COLO668 (cell line): ENCODE measurements around the gene CRISPLD2.

Experiments used
- DNase-seq: peaks from one replicate; lab custom pipeline; 2025; ENCODE audit not compliant: unreplicated experiment; lab: John Stamatoyannopoulos, UW

The CRISPLD2 gene

DNA sequence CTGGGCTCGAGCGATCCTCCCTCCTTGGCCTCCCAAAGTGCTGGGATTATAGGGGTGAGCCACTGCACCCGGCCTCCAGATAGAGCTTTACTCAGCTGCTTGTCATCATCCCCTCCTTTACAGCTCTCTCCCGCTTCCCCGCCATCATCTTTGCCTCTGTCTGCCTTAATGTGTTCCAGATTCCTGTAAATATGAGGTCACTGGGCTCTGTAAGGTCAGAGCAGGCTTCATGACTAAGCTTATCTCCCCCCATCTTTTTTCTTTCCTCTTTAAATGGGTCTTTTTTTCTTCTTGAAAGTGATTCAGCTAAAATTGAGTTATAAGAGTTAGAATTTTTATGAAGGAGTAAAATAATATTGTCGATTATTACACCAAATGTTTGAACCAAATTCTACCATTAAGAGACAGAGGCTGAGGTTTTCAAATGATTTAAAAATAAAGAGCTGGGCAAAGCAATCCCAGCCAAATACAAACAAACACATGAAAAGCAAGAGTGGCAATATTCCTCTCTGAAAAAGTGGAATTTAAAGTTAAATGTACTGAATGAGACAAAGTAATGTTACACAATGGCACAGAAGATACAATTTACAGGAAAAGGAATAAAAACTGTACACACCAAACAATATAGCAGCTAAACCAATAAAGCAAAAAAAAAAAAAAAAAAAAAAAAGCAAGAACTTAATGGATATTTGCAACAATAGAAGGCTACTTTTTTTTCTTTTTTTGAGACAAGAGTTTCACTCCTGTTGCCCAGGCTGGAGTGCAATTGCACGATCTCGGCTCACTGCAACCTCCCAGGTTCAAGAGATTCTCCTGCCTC is 62.1 kb downstream of the CRISPLD2 start:
- DNase-seq = no peak

DNA sequence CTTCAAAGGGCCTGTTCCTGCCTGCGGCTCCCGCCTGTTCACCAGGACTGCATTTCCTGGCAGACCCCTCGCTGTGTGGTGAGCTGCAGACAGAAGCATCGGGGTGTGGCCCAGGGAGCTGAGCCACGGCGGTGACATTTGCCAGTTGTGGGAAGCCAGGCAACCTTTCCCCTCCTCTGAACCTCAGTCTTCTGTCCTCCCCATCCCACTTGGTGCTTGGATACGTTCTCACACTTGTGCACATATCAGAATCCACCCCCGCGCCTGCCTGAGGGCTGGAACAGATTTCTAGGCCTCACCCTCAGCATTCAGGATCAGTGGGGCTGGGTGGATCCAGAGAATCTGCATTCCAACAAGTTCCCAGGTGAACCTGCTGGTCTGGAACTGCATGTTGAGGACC is 63.5 kb downstream of the CRISPLD2 start:
- no peak for DNase-seq

DNA sequence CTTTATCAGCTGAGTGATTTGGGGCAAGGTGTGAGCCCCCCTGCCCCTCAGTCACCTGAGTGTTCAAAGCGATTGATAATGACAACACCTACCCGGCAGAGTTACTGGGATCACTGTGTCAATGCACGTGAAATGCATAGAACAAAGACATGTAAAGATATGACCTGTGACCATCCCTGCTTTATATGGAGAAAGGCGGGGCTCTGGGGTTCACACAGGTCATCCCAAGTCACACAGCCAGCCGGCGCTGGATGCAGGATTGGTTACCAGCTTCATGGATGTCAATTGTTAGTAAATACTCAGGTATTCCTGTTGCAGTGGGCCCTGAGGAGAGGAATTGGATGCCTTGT is 64.4 kb downstream of the CRISPLD2 start:
- no peak for DNase-seq

DNA sequence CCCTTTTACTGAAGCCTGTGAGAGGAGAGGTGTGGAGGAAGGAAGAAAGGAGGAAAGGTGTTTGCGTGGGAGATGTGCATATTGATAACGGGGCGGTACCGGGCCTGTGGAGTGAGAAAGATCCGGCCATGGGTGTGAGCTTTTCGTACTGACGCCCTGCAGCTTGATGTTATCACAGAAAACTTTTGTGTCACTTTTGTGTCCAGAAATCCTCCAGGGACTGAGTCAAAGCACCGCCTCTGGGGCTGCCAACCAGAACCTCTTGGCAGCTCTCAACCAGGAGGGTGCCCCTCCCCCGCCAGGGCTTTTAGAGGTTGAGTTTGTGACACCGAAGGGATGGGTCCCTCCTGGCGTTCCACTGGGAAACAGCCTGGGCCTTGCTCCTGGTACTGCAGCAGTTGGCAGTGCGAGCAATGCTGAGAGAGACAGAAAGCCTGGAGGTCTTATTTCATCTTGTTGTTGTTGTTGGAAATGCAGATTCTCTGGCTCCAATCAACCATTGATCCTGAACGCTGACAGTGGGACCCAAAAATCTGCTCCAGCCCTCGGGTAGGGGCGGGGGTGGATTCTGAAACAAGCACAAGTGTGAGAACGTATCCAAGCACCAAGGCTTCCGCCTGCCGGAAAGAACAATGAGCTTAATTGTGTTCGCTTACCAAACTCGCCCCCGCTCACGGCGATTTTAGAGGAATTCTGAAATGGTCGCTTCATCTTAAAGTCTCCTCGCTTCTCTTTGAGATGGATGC is 65.0 kb downstream of the CRISPLD2 start:
- no peak for DNase-seq

DNA sequence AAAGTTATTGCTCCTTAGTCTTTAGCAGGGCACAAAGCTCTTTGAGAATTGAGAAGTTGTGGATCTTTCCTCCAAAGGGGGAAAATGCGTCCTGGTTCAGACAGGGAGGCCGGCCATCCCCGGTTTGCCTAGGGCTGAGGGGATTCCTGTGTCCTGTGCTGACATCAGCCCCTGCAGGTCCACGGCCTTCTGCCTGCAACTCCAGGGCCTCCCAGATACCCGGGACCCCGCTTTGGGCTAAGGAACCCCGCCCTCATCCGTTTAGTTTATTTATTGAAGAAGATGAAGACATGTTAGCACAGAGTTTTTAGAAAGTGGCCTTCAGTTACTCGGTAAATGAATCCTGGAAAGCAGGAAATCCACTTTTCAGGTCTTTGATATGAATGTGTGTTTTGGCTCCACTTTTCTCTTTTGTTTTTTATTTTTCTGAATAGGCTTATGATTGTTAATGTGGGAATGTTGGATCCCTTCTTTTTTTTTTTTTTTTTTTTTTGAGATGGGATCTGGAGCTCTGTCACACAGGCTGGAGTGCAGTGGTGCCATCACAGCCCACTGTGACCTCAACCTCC is 65.6 kb downstream of the CRISPLD2 start:
- no peak for DNase-seq

DNA sequence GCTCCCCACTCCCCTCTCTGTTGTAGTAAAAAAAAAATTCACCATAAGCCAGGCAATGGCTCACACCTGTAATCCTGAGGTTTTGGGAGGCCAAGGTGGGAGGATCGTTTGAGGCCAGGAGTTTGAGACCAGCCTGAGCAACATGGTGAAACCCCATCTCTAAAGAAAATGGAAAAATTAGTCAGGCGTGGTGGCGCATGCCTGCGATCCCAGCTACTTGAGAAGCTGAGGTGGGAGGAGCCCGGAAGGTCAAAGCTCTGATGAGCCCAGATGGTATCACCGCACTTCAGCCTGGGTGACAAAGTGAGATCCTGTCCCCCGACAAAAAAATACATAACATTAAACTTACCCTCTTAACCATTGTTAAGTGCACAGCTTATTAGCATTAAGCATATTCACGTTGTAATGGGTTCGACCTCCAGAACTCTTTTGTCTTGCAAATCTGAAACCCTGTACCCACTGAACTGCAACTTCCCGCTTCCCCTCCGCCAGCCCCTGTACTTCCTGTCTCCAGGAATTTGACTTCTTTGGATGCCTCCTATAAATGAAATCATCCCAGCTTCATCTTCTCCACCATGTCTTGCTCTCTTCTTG is 66.8 kb downstream of the CRISPLD2 start:
- DNase-seq = no peak

DNA sequence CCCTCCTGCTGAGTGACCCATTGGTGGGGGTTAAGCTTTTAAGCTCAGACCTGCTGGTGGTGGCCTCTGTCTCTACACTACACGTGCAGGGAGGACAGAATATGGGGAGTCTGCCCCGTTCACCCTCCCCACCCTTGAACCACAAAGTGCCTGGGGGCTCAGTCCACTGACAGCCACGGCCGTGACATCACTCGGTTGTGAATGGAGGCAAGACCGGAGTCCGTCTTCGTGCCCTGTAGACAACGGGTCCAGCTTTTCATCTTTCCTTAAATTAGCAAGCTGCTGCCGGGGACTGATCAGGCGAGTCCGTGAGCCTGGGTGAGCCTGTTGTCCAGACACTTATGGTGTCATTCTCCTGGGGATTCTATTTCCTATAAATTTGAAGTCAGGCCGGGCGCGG is 67.4 kb downstream of the CRISPLD2 start:
- DNase-seq = no peak

DNA sequence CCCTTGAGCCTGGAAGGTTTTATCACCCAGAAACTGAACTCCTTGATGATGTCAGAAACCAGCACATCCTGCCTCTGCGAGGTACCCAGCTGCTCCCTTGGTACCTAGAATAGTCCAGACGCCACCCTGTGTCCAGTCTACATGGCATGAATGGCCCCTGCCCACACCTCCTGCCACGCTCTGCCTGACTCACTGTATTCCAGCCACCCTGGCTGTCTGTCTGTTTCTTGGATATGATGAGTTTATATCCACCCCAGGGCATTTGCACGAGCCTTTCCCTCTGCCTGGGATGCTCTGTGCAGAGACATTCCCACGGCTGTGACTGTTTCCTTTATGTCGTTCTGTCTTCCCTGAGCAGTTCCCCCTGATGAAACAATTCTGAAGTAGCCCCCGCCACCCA is 68.7 kb downstream of the CRISPLD2 start:
- no peak for DNase-seq

DNA sequence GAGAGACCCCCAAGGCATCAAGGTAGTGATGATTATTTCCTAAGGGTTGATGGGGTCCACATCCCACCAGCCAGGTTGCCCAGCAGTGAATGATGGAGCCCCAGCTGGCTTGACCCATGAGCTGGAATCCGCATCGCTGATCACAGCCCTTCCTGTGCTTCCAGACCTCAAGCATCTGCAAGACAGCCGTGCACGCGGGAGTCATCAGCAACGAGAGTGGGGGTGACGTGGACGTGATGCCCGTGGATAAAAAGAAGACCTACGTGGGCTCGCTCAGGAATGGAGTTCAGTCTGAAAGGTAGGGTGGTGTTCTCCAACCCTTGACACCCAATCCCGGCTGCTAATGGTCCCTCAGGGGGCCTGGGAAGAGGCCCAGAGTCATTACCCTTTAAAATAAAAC is 69.3 kb downstream of the CRISPLD2 start:
- DNase-seq = no peak

DNA sequence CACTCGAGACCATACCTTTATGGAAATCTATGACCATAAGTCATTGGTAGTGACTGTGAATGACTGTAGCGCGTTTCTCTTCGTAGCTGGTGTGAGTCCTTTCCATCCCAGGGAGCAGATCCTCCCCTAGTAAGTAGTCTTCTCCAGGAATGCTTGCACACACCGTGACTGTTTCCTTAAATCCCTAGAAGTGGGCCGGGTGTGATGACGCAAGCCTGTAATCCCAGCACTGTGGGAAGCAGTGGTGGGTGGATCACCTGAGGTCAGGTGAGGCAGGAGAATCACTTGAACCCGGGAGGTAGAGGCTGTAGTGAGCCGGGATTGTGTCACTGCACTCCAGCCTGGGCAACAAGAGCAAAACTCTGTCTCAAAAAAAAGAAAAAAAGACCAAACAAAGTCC is 70.6 kb downstream of the CRISPLD2 start:
- no peak for DNase-seq

DNA sequence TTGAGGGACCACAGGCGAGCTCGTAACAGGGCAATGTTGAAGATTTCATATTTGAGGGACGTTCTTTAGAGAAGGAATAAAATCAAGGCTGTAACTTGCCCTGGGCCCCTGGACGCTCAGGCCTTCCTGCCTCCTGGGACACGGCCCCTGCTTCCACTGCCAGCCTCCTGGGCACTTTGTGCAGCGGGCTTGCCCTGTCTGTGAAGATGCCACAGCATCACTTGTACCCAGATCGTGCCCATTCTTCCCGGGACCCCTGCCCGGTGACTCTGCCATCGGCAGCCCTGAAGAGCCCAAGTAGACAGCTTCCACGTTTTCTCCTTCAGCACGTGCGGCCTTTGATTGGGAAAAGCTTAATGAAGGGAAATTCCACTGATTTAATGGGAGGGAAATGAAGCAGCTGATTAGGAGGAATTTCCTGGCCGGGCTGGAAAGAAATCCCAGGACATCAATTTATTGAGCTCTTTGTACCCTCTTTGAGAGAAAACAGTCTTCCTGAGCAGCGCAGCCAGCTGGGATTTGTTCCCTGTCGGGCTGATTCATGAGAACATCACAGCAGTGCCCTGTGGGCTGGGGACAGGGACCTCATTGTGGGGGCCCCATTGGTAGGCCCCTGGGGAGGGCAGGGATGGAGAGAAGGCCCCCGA is 71.5 kb downstream of the CRISPLD2 start:
- DNase-seq = no peak

DNA sequence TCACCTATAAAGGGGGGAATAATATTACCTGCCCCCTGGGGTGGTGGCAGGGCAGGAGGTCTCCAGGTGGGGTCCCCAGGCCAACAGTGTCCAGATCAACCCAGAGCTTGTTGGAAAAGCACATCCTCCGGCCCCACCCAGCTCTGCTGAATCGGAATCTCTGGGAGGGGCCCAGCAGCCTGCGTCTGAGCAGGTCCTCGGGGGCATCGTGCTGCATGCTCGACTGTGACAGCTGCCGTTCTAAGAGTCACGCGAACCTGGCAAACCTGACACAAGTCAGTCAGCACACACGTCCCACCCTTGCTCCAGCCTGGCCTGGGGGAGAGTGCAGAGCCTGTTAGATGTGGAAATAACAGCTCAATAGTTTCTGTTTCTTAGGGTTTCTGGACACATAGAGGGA is 72.3 kb downstream of the CRISPLD2 start:
- no peak for DNase-seq

DNA sequence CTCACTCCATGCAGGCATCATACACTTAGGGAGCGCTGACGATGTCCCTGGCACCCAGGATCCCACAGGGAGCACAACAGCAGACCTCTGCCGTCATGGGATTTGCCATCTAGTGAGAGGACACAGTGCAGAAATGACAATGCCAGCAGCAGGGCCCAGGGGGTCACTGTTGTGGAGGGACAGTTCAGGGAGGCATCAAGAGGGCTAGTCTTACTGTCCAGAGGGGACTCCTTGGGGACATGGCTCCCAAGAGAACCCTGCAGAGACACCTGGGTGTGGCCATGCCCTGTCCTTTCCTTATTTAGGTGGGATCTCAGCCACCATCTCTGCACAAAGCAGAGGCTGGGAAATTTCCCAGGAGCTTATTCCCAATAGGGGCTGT is 73.7 kb downstream of the CRISPLD2 start:
- peak; percentile 30 for DNase-seq

DNA sequence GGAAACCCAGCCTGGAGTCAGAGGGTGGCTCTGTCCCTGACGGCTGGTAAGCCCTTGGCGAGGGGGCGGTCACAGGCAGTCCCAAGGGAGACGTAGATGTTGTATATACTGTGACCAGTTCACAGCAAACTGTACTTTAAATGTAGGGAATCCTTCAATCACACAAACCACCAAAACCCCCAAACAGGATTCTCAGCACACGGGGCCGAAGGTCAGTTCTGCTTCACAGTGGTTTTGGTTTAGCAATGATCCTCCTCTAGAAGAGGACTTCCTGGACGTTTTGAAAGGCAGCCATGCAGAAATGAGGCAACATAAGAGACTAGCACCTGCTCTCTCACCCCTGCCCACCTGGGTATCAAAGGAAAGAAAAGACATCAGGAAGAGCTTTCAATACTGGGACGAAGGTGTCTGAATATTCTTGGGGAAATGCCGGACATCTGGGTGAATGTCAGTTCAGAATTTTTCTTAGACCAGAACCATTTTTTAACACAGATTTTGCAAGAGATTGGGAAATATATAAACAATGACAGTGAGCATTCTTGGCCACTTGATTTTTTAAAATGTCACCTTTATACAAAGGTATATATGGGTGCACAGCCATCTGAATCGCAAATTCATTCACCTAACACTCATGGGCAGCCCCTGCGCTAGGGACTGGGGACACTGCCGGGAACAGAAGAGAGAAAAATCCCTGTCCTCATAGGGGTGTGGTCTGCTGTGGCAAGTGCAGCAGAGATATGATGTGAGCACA is 74.2 kb downstream of the CRISPLD2 start:
- DNase-seq = peak; percentile 81

DNA sequence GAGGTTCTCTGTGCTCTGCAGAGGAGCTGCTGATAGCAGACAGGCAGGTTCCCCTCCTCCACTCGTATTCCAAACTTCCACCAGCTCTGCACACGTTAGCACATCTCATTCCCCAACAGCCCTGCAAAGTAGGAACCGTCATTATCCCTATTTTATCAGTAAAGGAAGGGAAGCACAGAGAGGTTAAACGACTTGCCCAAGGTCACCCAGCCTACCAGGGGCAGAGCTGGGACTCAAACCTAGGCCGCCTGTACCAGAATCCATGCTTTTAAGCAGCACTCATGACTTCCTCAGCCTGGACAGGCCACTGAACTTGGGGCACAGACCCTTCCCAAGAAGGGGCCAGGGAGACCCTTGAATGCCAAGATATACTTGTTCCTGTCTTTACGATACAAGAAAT is 75.2 kb downstream of the CRISPLD2 start:
- no peak for DNase-seq

DNA sequence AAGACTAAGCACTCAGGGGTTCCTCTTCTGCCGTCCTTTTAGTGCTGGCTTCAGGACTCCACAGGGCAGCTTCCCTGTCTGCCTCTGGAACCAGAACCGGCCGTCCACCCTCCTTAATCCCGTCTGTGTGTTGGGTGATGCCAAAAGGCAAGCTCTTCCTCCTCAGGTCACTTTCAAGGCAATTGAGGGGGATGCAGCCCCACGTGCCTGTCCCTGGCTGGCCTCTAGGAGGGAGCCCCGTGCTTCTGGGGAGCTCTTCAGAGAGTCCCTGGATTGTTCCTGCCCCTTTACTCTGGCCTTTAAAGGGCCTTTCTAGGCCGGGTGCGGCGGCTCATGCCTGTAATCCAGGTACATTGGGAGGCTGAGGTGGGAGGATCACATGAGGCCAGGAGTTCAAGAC is 77.1 kb downstream of the CRISPLD2 start:
- DNase-seq = no peak

DNA sequence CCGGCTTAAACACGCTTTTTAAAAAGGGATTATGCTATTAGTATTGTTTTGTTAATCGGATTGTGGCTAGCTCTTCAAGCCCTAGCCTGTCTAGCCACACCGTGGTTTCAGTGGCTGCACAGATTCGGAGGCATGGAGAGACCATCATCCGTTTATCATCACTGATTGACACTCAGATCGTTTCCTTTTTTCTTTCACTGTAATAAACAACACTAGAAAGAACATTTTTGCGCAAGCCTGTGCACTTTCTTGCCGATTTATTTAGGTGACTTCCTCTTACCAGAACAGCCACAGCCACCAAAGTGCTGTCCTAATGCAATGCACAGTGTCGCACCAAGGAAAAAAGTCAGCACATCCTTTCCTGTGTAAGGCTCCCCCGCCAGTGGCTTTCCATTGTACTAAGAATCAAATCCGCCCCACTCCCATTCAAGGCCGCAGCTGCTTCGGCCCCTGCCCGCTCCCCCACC is 78.2 kb downstream of the CRISPLD2 start:
- no peak for DNase-seq

DNA sequence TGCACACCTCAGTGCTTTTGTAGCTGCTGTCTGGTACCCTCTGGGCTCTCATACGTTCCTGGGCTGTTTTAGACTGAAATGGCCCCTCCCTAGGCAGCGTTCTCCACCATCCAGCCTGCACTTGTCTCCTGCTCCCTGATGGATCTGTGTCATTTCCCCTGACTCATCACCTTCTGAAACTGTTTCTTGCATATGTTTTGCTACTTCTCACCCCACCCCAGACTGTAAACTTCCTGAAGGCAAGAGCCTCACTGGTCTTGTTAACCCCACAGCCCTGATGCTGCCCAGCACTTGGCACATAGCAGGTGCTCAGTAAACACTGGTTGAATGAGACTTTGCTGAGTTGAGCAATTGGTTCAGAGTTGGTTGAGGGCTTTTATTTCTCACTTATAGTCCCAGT is 78.7 kb downstream of the CRISPLD2 start:
- DNase-seq = no peak

DNA sequence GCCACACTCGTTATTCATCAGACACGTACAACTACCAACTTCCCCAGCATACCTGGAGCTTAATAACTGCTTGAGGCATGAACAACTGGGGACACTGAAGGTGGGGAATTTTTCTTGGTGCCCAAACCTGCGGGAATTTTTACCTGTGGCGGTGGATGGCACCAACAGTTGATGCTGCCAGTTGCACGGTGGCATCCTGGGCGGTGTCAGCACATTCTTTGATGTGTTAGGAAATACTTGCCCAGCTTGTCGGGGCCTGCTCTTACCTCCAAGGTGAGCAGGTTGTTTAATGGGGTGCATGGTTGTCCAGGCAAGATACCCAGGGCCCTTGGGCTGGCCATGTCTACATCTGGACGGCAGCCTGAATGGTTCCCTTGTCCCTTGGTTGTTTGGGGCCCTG is 79.6 kb downstream of the CRISPLD2 start:
- no peak for DNase-seq

DNA sequence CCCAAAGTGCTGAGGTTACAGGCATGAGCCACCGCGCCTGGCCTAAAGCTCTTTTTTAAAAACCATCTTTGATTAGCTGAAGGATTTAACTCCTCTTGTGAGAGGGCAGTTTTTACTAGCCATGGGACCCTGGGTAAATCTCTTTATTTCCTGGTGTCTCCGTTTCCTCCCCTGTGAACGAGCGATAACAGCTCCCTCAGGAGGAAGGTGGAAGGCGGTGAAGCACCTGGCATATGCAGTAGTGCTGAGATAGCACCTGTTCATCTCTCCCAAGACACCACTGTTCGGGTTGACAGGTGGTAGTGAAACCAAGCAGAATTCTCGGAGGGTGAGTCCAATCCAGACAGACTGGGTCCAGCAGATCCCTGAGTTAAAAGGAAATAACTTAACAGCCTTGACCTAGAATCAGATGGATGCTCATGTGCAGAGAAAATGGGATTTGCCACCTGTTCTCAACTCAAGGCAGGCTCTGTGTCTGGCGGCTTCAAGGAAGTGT is 86.2 kb downstream of the CRISPLD2 start:
- DNase-seq = peak; percentile 12
